Panc1 (cell line): ENCODE results near the gene B4GALNT2. TPM values are rescaled to one million over a fixed set of nuclear protein-coding genes. Genes with fewer than 3 reads are reported as not detected.

Experiments
- ATAC-seq: fragments of 200-7000 bp; cut with Tn5 transposase; 2 replicates; pipeline ENCODE4 v1.9.1; 2020; ENCODE audit warnings: mild to moderate bottlenecking, moderate library complexity
- BruUV-seq: library from RNA; stranded (reverse); fragments of 400-500 nt; replicated peaks from 2 replicates; lab custom pipeline; 2021; lab: Mats Ljungman, UMichigan
- CTCF ChIA-PET: fragments of 300-600 bp; sonication (Branson Sonifier 250); formaldehyde crosslinking; loops from one replicate; lab custom pipeline; 2022; ENCODE audit warnings: antibody characterized with exemption; lab: Charles Lee
- POLR2A ChIA-PET: fragments of 300-600 bp; sonication (Branson Sonifier 250); formaldehyde crosslinking; loops from one replicate; lab custom pipeline; 2022; ENCODE audit warnings: antibody characterized with exemption; lab: Charles Lee
- DNase-seq: peaks from one replicate; pipeline ENCODE4 v3.0.0-alpha.2; 2010; ENCODE audit warnings: low read depth, low spot score
- H3K27ac ChIP-seq: 2 replicates; pipeline ENCODE4 v1.5.1; 2011; ENCODE audit warnings: mild to moderate bottlenecking, low read length, inconsistent platforms
- H3K27me3 ChIP-seq: fragments of 200-500 bp; sonication (Bioruptor generic); 2 replicates; pipeline ENCODE4 v1.6.0; 2014; ENCODE audit warnings: low read length, inconsistent platforms; ENCODE audit not compliant: control insufficient read depth, insufficient read depth
- H3K36me3 ChIP-seq: fragments of 200-500 bp; sonication (Bioruptor generic); 2 replicates; pipeline ENCODE4 v1.5.1; 2014; ENCODE audit warnings: inconsistent platforms, mild to moderate bottlenecking, low read length, moderate library complexity; ENCODE audit not compliant: control insufficient read depth, insufficient read depth
- H3K4me1 ChIP-seq: 2 replicates; pipeline ENCODE4 v1.5.1; 2011; ENCODE audit warnings: inconsistent platforms, mild to moderate bottlenecking, low read length, moderate library complexity; ENCODE audit not compliant: control insufficient read depth, insufficient read depth
- H3K4me3 ChIP-seq, 2 experiments: 2 replicates each; pipeline ENCODE4 v1.5.1; 2011 to 2012; ENCODE audit warnings: low read depth in 2 of 2, low read length in 2 of 2, mild to moderate bottlenecking in 2 of 2, inconsistent platforms in 1 of 2, moderate library complexity in 1 of 2
- H3K9me3 ChIP-seq: fragments of 200-500 bp; sonication (Bioruptor generic); 2 replicates; pipeline ENCODE4 v1.5.1; 2014; ENCODE audit warnings: low read depth, mild to moderate bottlenecking, inconsistent platforms, low read length, moderate library complexity; ENCODE audit not compliant: control insufficient read depth, insufficient read depth
- SIN3A ChIP-seq: IDR thresholded peaks from 2 replicates; pipeline ENCODE4 v1.6.1; 2012; ENCODE audit warnings: low read depth, mild to moderate bottlenecking, low read length, moderate library complexity, borderline replicate concordance; ENCODE audit not compliant: insufficient read depth
- TCF7L2 ChIP-seq: IDR thresholded peaks from 2 replicates; pipeline ENCODE4 v1.6.1; 2011; ENCODE audit warnings: mild to moderate bottlenecking, low read depth, low read length, inconsistent platforms
- in situ Hi-C: cut with HindIII; loops from 2 replicates; pipeline ENCODE4 v1.10.0; 2016; ENCODE audit warnings: low sequenced_read_pairs, low pct_unique_long_range_greater_than_20kb
- intact Hi-C: fragments of 100-400 bp; cut with micrococcal nuclease; formaldehyde crosslinking; loops from one replicate; pipeline ENCODE4 v1.10.0; 2022; ENCODE audit not compliant: unreplicated experiment
- total RNA-seq: library from RNA; stranded (reverse); gene quantifications from one replicate; pipeline ENCODE4 v1.2.1, GENCODE V29; 2021; ENCODE audit not compliant: unreplicated experiment
- TF ChIP-seq, protein P1 (sequence below), 2 experiments: IDR thresholded peaks; 2 replicates each; pipeline ENCODE4 v1.6.1; 2011 to 2012; ENCODE audit warnings: low read depth in 2 of 2, control low read depth in 1 of 2, low read length in 1 of 2, mild to moderate bottlenecking in 1 of 2, moderate library complexity in 1 of 2; ENCODE audit not compliant: insufficient read depth in 1 of 2
- TF ChIP-seq, protein P2 (sequence below): fragments of 450-650 bp; IDR thresholded peaks from 2 replicates; pipeline ENCODE4 v1.5.1; 2017; ENCODE audit warnings: mild to moderate bottlenecking

Gene B4GALNT2
- total RNA-seq, 1 experiment from 2014 or later = not detected

DNA sequence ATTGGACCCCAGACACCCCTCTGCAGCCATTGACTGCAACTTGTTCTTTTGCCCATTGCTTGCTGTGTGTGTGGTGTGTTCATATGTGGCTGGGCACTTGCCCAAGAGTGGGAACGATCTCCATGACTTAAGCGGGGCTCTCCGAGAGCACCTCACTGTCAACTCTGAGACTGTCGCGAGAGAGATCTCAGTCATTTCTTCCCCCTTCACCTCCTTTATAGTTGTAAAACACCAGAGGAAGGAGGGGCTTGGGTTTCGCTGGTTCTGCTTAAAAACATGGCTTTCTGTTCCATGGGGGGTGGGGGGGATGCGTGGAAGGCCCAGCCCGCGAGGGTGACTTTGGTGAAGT lies 90.6 kb downstream of the B4GALNT2 start:
- no peaks in the 10 kb centered on the region; the same call in 1 of the 2 replicates for H3K27me3 ChIP-seq
- POLR2A ChIA-PET = no interaction called here
- BruUV-seq = no TSS peak
- peaks cover 14% of the 10 kb centered on the region for H3K4me1 ChIP-seq
- H3K27ac ChIP-seq = no peak overlapping the region
- H3K9me3 ChIP-seq = no peaks in the 10 kb centered on the region
- intact Hi-C loops (loop anchor here (10.0 kb wide), 1 partner anchor 168 kb away; no protein-coding TSS in a partner anchor), in situ Hi-C loops (no loop called here)
- no peak for DNase-seq
- H3K36me3 ChIP-seq = no peaks in the 10 kb centered on the region
- CTCF ChIA-PET = interaction anchor here (1.3 kb wide), 1 partner anchor 10 kb away, joined by 4 read pairs; no protein-coding TSS in a partner anchor
- ATAC-seq = peak; percentile 4; the same call in 1 of the 2 replicates
- H3K4me3 ChIP-seq = peak overlapping the region; percentile 1 to 29; a peak in 3 of 4 replicates
- TF ChIP-seq, protein P1, sequence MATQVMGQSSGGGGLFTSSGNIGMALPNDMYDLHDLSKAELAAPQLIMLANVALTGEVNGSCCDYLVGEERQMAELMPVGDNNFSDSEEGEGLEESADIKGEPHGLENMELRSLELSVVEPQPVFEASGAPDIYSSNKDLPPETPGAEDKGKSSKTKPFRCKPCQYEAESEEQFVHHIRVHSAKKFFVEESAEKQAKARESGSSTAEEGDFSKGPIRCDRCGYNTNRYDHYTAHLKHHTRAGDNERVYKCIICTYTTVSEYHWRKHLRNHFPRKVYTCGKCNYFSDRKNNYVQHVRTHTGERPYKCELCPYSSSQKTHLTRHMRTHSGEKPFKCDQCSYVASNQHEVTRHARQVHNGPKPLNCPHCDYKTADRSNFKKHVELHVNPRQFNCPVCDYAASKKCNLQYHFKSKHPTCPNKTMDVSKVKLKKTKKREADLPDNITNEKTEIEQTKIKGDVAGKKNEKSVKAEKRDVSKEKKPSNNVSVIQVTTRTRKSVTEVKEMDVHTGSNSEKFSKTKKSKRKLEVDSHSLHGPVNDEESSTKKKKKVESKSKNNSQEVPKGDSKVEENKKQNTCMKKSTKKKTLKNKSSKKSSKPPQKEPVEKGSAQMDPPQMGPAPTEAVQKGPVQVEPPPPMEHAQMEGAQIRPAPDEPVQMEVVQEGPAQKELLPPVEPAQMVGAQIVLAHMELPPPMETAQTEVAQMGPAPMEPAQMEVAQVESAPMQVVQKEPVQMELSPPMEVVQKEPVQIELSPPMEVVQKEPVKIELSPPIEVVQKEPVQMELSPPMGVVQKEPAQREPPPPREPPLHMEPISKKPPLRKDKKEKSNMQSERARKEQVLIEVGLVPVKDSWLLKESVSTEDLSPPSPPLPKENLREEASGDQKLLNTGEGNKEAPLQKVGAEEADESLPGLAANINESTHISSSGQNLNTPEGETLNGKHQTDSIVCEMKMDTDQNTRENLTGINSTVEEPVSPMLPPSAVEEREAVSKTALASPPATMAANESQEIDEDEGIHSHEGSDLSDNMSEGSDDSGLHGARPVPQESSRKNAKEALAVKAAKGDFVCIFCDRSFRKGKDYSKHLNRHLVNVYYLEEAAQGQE (IDR thresholded peaks at IDR 0.05; ENCODE audit: insufficient read depth in 1 of 2, low read depth in 2 of 2, low read length in 1 of 2) = no peak
- TF ChIP-seq SIN3A = no peak

DNA sequence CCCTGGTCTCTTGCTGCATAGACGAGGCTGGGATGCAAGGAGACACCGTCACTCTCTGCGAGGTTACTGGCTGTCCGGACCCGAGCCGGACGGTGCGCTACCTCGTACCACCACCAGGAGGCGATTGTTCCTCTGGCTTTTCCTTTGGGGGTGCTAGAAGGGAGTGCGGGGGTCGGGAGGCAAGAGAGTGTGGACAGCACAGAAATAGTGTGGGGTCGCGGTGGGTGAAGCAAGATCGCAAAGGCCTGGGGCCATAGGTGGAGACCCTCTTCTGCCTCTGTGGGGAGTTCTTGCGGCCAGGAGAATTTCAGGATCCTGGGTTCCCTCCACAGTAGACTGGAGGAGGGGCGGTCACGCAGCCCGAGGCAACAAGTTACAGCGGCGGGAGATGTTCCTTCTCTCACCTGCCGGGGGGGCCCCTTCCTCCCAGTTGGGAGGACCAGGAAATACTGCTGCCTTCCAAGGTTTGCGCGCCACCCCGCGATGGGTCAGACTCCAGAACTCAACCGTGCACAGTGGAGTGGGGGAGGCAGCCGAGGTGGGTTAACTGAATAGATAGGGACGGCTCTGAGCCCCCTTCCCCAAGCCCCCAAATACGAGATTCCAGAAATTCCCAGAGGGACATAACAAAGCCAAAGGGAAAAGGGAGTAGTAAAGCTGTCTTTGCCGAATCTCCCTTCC lies 91.1 kb downstream of the B4GALNT2 start:
- in situ Hi-C loops = no loop called here
- Histone ChIP-seq H3K27me3 (no peaks in the 10 kb centered on the region; the same call in 1 of the 2 replicates), H3K4me3 (peak overlapping the region; percentile 1 to 29; a peak in 3 of 4 replicates), H3K4me1 (peaks cover 14% of the 10 kb centered on the region), H3K36me3 (no peaks in the 10 kb centered on the region), H3K27ac (no peak overlapping the region), H3K9me3 (no peaks in the 10 kb centered on the region)
- no peak for DNase-seq
- ChIA-PET CTCF (interaction anchor here (0.8 to 1.1 kb wide), 2 partner anchors 26 to 32 kb away, joined by 3 read pairs; no protein-coding TSS in a partner anchor), POLR2A (no interaction called here)
- TF ChIP-seq, protein P2, sequence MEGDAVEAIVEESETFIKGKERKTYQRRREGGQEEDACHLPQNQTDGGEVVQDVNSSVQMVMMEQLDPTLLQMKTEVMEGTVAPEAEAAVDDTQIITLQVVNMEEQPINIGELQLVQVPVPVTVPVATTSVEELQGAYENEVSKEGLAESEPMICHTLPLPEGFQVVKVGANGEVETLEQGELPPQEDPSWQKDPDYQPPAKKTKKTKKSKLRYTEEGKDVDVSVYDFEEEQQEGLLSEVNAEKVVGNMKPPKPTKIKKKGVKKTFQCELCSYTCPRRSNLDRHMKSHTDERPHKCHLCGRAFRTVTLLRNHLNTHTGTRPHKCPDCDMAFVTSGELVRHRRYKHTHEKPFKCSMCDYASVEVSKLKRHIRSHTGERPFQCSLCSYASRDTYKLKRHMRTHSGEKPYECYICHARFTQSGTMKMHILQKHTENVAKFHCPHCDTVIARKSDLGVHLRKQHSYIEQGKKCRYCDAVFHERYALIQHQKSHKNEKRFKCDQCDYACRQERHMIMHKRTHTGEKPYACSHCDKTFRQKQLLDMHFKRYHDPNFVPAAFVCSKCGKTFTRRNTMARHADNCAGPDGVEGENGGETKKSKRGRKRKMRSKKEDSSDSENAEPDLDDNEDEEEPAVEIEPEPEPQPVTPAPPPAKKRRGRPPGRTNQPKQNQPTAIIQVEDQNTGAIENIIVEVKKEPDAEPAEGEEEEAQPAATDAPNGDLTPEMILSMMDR = peak; percentile 98
- no peak for TF ChIP-seq TCF7L2
- BruUV-seq = no TSS peak
- intact Hi-C loops = loop anchor here (10.0 kb wide), 1 partner anchor 169 kb away; no protein-coding TSS in a partner anchor
- peak; percentile 66 for ATAC-seq
